ENCODE results near the gene CRYGD.
"Not testable (repeated sequence)": the region's sequence is repeated elsewhere in the genome, so short reads cannot be mapped to it uniquely, and the experiment has no call there.

CRYGD gene

GRCh38 chr2:208129744-208130711, 5.7 kb upstream of the CRYGD start, which contains the start of gene CRYGC:
CRYGC (minus strand) TSS chr2:208129828; CDS start chr2:208129792, 36 bp downstream.
- TF ChIP-seq, protein P1, sequence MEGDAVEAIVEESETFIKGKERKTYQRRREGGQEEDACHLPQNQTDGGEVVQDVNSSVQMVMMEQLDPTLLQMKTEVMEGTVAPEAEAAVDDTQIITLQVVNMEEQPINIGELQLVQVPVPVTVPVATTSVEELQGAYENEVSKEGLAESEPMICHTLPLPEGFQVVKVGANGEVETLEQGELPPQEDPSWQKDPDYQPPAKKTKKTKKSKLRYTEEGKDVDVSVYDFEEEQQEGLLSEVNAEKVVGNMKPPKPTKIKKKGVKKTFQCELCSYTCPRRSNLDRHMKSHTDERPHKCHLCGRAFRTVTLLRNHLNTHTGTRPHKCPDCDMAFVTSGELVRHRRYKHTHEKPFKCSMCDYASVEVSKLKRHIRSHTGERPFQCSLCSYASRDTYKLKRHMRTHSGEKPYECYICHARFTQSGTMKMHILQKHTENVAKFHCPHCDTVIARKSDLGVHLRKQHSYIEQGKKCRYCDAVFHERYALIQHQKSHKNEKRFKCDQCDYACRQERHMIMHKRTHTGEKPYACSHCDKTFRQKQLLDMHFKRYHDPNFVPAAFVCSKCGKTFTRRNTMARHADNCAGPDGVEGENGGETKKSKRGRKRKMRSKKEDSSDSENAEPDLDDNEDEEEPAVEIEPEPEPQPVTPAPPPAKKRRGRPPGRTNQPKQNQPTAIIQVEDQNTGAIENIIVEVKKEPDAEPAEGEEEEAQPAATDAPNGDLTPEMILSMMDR (IDR thresholded peaks at IDR 0.05; ENCODE audit: low read length, missing control alignments) = no peak
- DNase-seq (ENCODE audit: low read depth) = no peak
- no peak within 1 kb of the TSS for H3K4me3 ChIP-seq (replicated peaks; ENCODE audit: low read depth, low read length)

DNA sequence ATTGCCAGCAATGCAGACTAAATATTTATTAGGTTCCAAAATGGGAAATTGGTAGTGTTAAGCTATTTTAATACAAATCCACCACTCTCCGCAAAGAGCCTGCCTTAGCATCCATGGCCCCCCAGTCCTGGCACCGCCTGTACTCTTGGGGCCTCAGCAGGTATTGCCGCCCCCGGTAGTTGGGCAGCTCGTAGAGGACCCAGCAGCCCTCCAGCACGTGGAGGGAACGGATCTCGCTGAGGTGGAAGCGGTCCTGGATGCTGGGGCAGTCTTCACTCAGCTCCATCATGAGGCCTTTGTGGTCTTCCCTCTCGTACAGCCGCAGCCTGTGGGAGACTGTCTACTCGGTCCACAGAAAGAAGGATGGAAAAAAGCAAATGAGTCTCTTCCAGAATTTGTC, 3.8 kb upstream of the CRYGD start:
- H3K4me3 ChIP-seq (replicated peaks; ENCODE audit: low read depth, low read length) = no peak overlapping the region
- TF ChIP-seq, protein P1 (IDR thresholded peaks at IDR 0.05; ENCODE audit: low read length, missing control alignments) = no peak
- no peak for DNase-seq (ENCODE audit: low read depth)

- no peak for DNase-seq (ENCODE audit: low read depth)
- no peak overlapping the region for H3K4me3 ChIP-seq (replicated peaks; ENCODE audit: low read depth, low read length)
- TF ChIP-seq, protein P1 (IDR thresholded peaks at IDR 0.05; ENCODE audit: low read length, missing control alignments) = no peak
Measured at GRCh38 chr2:208127090-208127489, 2.8 kb upstream of the CRYGD start.

GRCh38 chr2:208125251-208125650, 927 bp upstream of the CRYGD start:
- H3K4me3 ChIP-seq (replicated peaks; ENCODE audit: low read depth, low read length) = no peak overlapping the region
- no peak for DNase-seq (ENCODE audit: low read depth)
- TF ChIP-seq, protein P1 (IDR thresholded peaks at IDR 0.05; ENCODE audit: low read length, missing control alignments) = no peak

GRCh38 chr2:208122248-208122647, 2.1 kb downstream of the CRYGD start:
- H3K4me3 ChIP-seq (replicated peaks; ENCODE audit: low read depth, low read length) = no peak overlapping the region
- no peak for DNase-seq (ENCODE audit: low read depth)
- TF ChIP-seq, protein P1 (IDR thresholded peaks at IDR 0.05; ENCODE audit: low read length, missing control alignments) = no peak

- no peak overlapping the region for H3K4me3 ChIP-seq (replicated peaks; ENCODE audit: low read depth, low read length)
- TF ChIP-seq, protein P1 (IDR thresholded peaks at IDR 0.05; ENCODE audit: low read length, missing control alignments) = no peak
- DNase-seq (ENCODE audit: low read depth) = no peak
Measured at GRCh38 chr2:208118918-208119317, 5.4 kb downstream of the CRYGD start.

GRCh38 chr2:208117390-208117789, 6.9 kb downstream of the CRYGD start:
- not testable (repeated sequence) for H3K4me3 ChIP-seq (replicated peaks; ENCODE audit: low read depth, low read length); DNase-seq (ENCODE audit: low read depth)
